ENCODE data around the gene FAM110D. TPM values are rescaled to one million over a fixed set of nuclear protein-coding genes. Genes with fewer than 3 reads are reported as not detected.
A peak's percentile ranks its signal among the peaks of the same experiment; 100 is the strongest.

The FAM110D gene
- total and polyA plus RNA-seq, 10 of the 15 experiments (the other 5 are each of a cell fraction or from before 2014, with no cell fraction given) = 0.06 TPM; not detected in 9

GRCh38 chr1:26111530-26112406 is 47.1 kb upstream of the FAM110D start, which contains the start of gene PDIK1L (continued):
- TF ChIP-seq ZNF592 (IDR thresholded peaks at IDR 0.05) = 0 out of 2 replicates have a peak, but pooled peaks have one; percentile 6
- no peak for TF ChIP-seq SUZ12 (IDR thresholded peaks at IDR 0.05; ENCODE audit: unreplicated experiment)
- TF ChIP-seq TCF12 (IDR thresholded peaks at IDR 0.05; ENCODE audit: low read depth, low read length) = 0 out of 2 replicates have a peak, but pooled peaks have one; percentile 31
- no peak for TF ChIP-seq SMAD5 (IDR thresholded peaks at IDR 0.05; ENCODE audit: low read depth)
- no peak for TF ChIP-seq HDAC6 (IDR thresholded peaks at IDR 0.05; ENCODE audit: unreplicated experiment)
- TF ChIP-seq EZH2 (IDR thresholded peaks at IDR 0.05; ENCODE audit: borderline replicate concordance, control insufficient read depth, low read depth, low read length) = no peak
- TF ChIP-seq ESRRA (IDR thresholded peaks at IDR 0.05; ENCODE audit: low read length) = 0 out of 2 replicates have a peak, but pooled peaks have one; percentile 4
- no peak for TF ChIP-seq SKIL (IDR thresholded peaks at IDR 0.05; ENCODE audit: low read depth, poor library complexity, severe bottlenecking)
- 0 out of 3 replicates have a peak, but pooled peaks have one; percentile 71 for TF ChIP-seq POU2F2 (IDR thresholded peaks at IDR 0.05; ENCODE audit: borderline replicate concordance, low read depth, low read length)
- peak; percentile 85 for TF ChIP-seq SP1 (IDR thresholded peaks at IDR 0.05; ENCODE audit: low read depth, low read length)
- no peak for TF ChIP-seq ZBTB40 (IDR thresholded peaks at IDR 0.05; ENCODE audit: borderline replicate concordance)
- TF ChIP-seq IRF4 (IDR thresholded peaks at IDR 0.05; ENCODE audit: low read depth, low read length) = 0 out of 2 replicates have a peak, but pooled peaks have one; percentile 24
- TF ChIP-seq E4F1 (IDR thresholded peaks at IDR 0.05; ENCODE audit: borderline replicate concordance, partially characterized antibody) = no peak
